HEK293 (cell line): ENCODE data around the gene LAMB1.

Experiments used
- CTCF ChIA-PET: fragments of 350-600 bp; formaldehyde crosslinking; extraction: SDS; loops from one replicate; lab custom pipeline; 2021; ENCODE audit warnings: antibody characterized with exemption; lab: Yijun Ruan, JAX
- POLR2A ChIA-PET: fragments of 300-600 bp; formaldehyde crosslinking; extraction: SDS; loops from one replicate; lab custom pipeline; 2020; ENCODE audit warnings: antibody characterized with exemption, inconsistent platforms; lab: Yijun Ruan, JAX
- H3K27ac ChIP-seq: fragments of 200-500 bp; sonication (Bioruptor generic); 2 replicates; pipeline ENCODE4 v1.5.1; 2014; ENCODE audit warnings: low read depth, low read length, control low read depth, inconsistent platforms; ENCODE audit errors: extremely low read depth
- H3K36me3 ChIP-seq, 2 experiments: fragments of 200-500 bp in 1 of 2; sonication (Bioruptor generic) in 1 of 2; 1 replicate in 1 of 2; 2 replicates in 1 of 2; pipeline ENCODE4 v1.5.1; 2014 to 2017; ENCODE audit warnings: inconsistent platforms in 2 of 2, low read length in 2 of 2; ENCODE audit not compliant: control insufficient read depth in 2 of 2, insufficient read depth in 1 of 2
- H3K4me1 ChIP-seq: fragments of 200-500 bp; sonication (Bioruptor generic); 2 replicates; pipeline ENCODE4 v1.5.1; 2014; ENCODE audit warnings: mild to moderate bottlenecking, low read length, inconsistent platforms; ENCODE audit not compliant: control insufficient read depth, insufficient read depth
- H3K4me3 ChIP-seq: 2 replicates; pipeline ENCODE4 v1.5.1; 2011; ENCODE audit warnings: low read depth, mild to moderate bottlenecking, control low read depth, low read length, moderate library complexity
- H3K9me3 ChIP-seq: fragments of 200-500 bp; sonication (Bioruptor generic); 2 replicates; pipeline ENCODE4 v1.5.1; 2014; ENCODE audit warnings: low read depth, low read length, inconsistent platforms; ENCODE audit not compliant: control insufficient read depth, insufficient read depth
- BCL11A ChIP-seq: fragments of 450-650 bp; formaldehyde crosslinking; IDR thresholded peaks from 2 replicates; pipeline ENCODE4 v1.5.1; 2016; ENCODE audit warnings: low read depth, missing biosample characterization, missing genetic modification characterization
- BCL11B ChIP-seq: fragments of 450-650 bp; formaldehyde crosslinking; IDR thresholded peaks from 2 replicates; pipeline ENCODE4 v1.5.1; 2016; ENCODE audit warnings: low read depth, missing biosample characterization, missing genetic modification characterization
- GFI1B ChIP-seq: fragments of 450-650 bp; formaldehyde crosslinking; IDR thresholded peaks from 2 replicates; pipeline ENCODE4 v1.5.1; 2016; ENCODE audit warnings: missing biosample characterization, missing genetic modification characterization
- ZFP3 ChIP-seq: fragments of 450-650 bp; formaldehyde crosslinking; IDR thresholded peaks from 2 replicates; pipeline ENCODE4 v1.5.1; 2016; ENCODE audit warnings: low read depth, missing biosample characterization, missing genetic modification characterization
- ZNF16 ChIP-seq: fragments of 450-650 bp; formaldehyde crosslinking; IDR thresholded peaks from 2 replicates; pipeline ENCODE4 v1.5.1; 2016; ENCODE audit warnings: low read depth, missing biosample characterization, missing genetic modification characterization
- ZNF2 ChIP-seq: fragments of 450-650 bp; formaldehyde crosslinking; IDR thresholded peaks from 2 replicates; pipeline ENCODE4 v1.5.1; 2016; ENCODE audit warnings: missing biosample characterization, missing genetic modification characterization
- ZNF341 ChIP-seq: fragments of 450-650 bp; formaldehyde crosslinking; IDR thresholded peaks from 2 replicates; pipeline ENCODE4; 2016; ENCODE audit warnings: low read depth, missing biosample characterization, missing genetic modification characterization
- ZNF350 ChIP-seq: fragments of 450-650 bp; formaldehyde crosslinking; IDR thresholded peaks from 2 replicates; pipeline ENCODE4 v1.5.0; 2017; ENCODE audit warnings: missing biosample characterization, mild to moderate bottlenecking, missing genetic modification characterization
- ZNF48 ChIP-seq: fragments of 450-650 bp; formaldehyde crosslinking; IDR thresholded peaks from 2 replicates; pipeline ENCODE4 v1.5.1; 2016; ENCODE audit warnings: missing biosample characterization, missing genetic modification characterization
- ZNF514 ChIP-seq: fragments of 450-650 bp; formaldehyde crosslinking; IDR thresholded peaks from 2 replicates; pipeline ENCODE4 v1.5.1; 2016; ENCODE audit warnings: missing biosample characterization, missing genetic modification characterization
- ZNF530 ChIP-seq: fragments of 450-650 bp; formaldehyde crosslinking; IDR thresholded peaks from 2 replicates; pipeline ENCODE4 v1.5.1; 2016; ENCODE audit warnings: low read depth, missing biosample characterization, missing genetic modification characterization
- ZNF561 ChIP-seq: fragments of 450-650 bp; IDR thresholded peaks from 2 replicates; pipeline ENCODE4 v1.5.1; 2018; ENCODE audit warnings: missing biosample characterization, missing genetic modification characterization, borderline replicate concordance
- ZNF600 ChIP-seq: fragments of 450-650 bp; formaldehyde crosslinking; IDR thresholded peaks from 2 replicates; pipeline ENCODE4 v1.5.1; 2016; ENCODE audit warnings: missing biosample characterization, missing genetic modification characterization
- ZNF623 ChIP-seq: fragments of 450-650 bp; formaldehyde crosslinking; IDR thresholded peaks from 2 replicates; pipeline ENCODE4 v1.5.1; 2016; ENCODE audit warnings: missing biosample characterization, missing genetic modification characterization
- ZNF626 ChIP-seq: fragments of 450-650 bp; sonication (Bioruptor Pico); formaldehyde crosslinking; IDR thresholded peaks from 2 replicates; pipeline ENCODE4 v1.5.1; 2018; ENCODE audit warnings: missing biosample characterization, missing genetic modification characterization, inconsistent platforms
- ZNF670 ChIP-seq: fragments of 450-650 bp; formaldehyde crosslinking; IDR thresholded peaks from 2 replicates; pipeline ENCODE4 v1.5.1; 2016; ENCODE audit warnings: missing biosample characterization, missing genetic modification characterization, low read depth
- ZNF776 ChIP-seq: fragments of 450-650 bp; formaldehyde crosslinking; IDR thresholded peaks from 2 replicates; pipeline ENCODE4 v1.5.0; 2017; ENCODE audit warnings: missing biosample characterization, missing genetic modification characterization, borderline replicate concordance
- ZNF837 ChIP-seq: fragments of 450-650 bp; formaldehyde crosslinking; IDR thresholded peaks from 2 replicates; pipeline ENCODE4 v1.5.1; 2016; ENCODE audit warnings: missing biosample characterization, missing genetic modification characterization
- ZNF843 ChIP-seq: fragments of 450-650 bp; formaldehyde crosslinking; IDR thresholded peaks from 2 replicates; pipeline ENCODE4 v1.5.1; 2016; ENCODE audit warnings: missing biosample characterization, missing genetic modification characterization
- ZSCAN23 ChIP-seq: fragments of 450-650 bp; formaldehyde crosslinking; IDR thresholded peaks from 2 replicates; pipeline ENCODE4 v1.5.1; 2016; ENCODE audit warnings: missing biosample characterization, missing genetic modification characterization
- TF ChIP-seq, protein P1 (sequence below): fragments of 450-650 bp; formaldehyde crosslinking; IDR thresholded peaks from 2 replicates; pipeline ENCODE4 v1.5.1; 2016; ENCODE audit warnings: missing biosample characterization, missing genetic modification characterization, borderline replicate concordance
- TF ChIP-seq, protein P2 (sequence below): fragments of 450-650 bp; formaldehyde crosslinking; IDR thresholded peaks from 2 replicates; pipeline ENCODE4 v1.5.1; 2016; ENCODE audit warnings: missing biosample characterization, missing genetic modification characterization
- TF ChIP-seq, protein P3 (sequence below): fragments of 450-650 bp; formaldehyde crosslinking; IDR thresholded peaks from 2 replicates; pipeline ENCODE4 v1.5.0; 2017; ENCODE audit warnings: missing biosample characterization, missing genetic modification characterization, borderline replicate concordance
- TF ChIP-seq, protein P4 (sequence below): fragments of 450-650 bp; formaldehyde crosslinking; IDR thresholded peaks from 2 replicates; pipeline ENCODE4 v1.5.1; 2016; ENCODE audit warnings: missing biosample characterization, missing genetic modification characterization
- TF ChIP-seq, protein P5 (sequence below): fragments of 450-650 bp; formaldehyde crosslinking; IDR thresholded peaks from 2 replicates; pipeline ENCODE4 v1.5.1; 2016; ENCODE audit warnings: missing biosample characterization, missing genetic modification characterization
- TF ChIP-seq, protein P6 (sequence below): fragments of 450-650 bp; formaldehyde crosslinking; IDR thresholded peaks from 2 replicates; pipeline ENCODE4 v1.5.1; 2017; ENCODE audit warnings: missing biosample characterization, missing genetic modification characterization
- TF ChIP-seq, protein P7 (sequence below): fragments of 450-650 bp; formaldehyde crosslinking; IDR thresholded peaks from 2 replicates; pipeline ENCODE4 v1.5.1; 2016; ENCODE audit warnings: missing biosample characterization, missing genetic modification characterization

LAMB1 gene

DNA sequence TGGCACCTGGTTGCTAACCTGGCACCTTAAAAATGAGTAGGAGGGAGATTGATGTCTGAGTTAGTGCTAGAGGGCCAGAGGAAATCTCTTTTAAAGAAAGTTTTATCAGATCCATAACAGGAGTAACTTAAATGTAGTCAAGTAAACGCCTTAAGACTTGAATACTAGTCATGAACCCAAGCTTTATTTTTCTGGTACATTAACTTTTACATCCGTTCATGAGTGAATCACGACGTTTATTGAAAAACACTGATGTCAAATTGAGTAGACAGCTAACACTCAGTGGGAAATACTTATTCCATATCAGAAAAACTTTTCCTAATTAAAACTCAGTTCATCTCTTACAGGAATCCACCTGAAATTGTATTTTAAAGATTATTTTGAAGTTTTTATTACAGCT lies 6.9 kb upstream of the LAMB1 start:
- Histone ChIP-seq H3K9me3 (no peaks in the 10 kb centered on the region), H3K4me1 (peaks cover 20% of the 10 kb centered on the region), H3K36me3 (no peaks in the 10 kb centered on the region), H3K4me3 (no peak overlapping the region), H3K27ac (no peak overlapping the region)
- POLR2A ChIA-PET, result no interaction called here
- CTCF ChIA-PET, result no interaction called here
- TF ChIP-seq ZNF341 (tag by site-specific recombination) (no peak), ZNF530 (tag by site-specific recombination) (no peak), ZNF600 (tag by site-specific recombination) (peak; percentile 69), ZNF670 (tag by site-specific recombination) (no peak), ZNF776 (tag by site-specific recombination) (no peak), BCL11A (no peak), BCL11B (tag by site-specific recombination) (no peak), GFI1B (tag by site-specific recombination) (peak; percentile 77), ZNF843 (peak; percentile 24; the same call in 1 of the 2 replicates), ZNF626 (tag by site-specific recombination) (no peak), ZNF16 (tag by site-specific recombination) (no peak), ZNF48 (tag by site-specific recombination) (no peak), ZNF623 (tag by site-specific recombination) (no peak), ZNF837 (no peak), ZNF350 (tag by site-specific recombination) (no peak), ZSCAN23 (tag by site-specific recombination) (no peak), ZNF2 (tag by site-specific recombination) (no peak), ZFP3 (tag by site-specific recombination) (no peak), ZNF514 (tag by site-specific recombination) (no peak), ZNF561 (tag by site-specific recombination) (no peak)
- TF ChIP-seq, protein P1, sequence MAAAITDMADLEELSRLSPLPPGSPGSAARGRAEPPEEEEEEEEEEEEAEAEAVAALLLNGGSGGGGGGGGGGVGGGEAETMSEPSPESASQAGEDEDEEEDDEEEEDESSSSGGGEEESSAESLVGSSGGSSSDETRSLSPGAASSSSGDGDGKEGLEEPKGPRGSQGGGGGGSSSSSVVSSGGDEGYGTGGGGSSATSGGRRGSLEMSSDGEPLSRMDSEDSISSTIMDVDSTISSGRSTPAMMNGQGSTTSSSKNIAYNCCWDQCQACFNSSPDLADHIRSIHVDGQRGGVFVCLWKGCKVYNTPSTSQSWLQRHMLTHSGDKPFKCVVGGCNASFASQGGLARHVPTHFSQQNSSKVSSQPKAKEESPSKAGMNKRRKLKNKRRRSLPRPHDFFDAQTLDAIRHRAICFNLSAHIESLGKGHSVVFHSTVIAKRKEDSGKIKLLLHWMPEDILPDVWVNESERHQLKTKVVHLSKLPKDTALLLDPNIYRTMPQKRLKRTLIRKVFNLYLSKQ (tag by site-specific recombination), result no peak
- TF ChIP-seq, protein P2, sequence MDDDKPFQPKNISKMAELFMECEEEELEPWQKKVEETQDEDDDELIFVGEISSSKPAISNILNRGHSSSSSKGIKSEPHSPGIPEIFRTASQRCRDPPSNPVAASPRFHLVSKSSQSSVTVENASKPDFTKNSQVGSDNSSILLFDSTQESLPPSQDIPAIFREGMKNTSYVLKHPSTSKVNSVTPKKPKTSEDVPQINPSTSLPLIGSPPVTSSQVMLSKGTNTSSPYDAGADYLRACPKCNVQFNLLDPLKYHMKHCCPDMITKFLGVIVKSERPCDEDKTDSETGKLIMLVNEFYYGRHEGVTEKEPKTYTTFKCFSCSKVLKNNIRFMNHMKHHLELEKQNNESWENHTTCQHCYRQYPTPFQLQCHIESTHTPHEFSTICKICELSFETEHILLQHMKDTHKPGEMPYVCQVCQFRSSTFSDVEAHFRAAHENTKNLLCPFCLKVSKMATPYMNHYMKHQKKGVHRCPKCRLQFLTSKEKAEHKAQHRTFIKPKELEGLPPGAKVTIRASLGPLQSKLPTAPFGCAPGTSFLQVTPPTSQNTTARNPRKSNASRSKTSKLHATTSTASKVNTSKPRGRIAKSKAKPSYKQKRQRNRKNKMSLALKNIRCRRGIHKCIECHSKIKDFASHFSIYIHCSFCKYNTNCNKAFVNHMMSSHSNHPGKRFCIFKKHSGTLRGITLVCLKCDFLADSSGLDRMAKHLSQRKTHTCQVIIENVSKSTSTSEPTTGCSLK (tag by site-specific recombination), result no peak
- TF ChIP-seq, protein P3, sequence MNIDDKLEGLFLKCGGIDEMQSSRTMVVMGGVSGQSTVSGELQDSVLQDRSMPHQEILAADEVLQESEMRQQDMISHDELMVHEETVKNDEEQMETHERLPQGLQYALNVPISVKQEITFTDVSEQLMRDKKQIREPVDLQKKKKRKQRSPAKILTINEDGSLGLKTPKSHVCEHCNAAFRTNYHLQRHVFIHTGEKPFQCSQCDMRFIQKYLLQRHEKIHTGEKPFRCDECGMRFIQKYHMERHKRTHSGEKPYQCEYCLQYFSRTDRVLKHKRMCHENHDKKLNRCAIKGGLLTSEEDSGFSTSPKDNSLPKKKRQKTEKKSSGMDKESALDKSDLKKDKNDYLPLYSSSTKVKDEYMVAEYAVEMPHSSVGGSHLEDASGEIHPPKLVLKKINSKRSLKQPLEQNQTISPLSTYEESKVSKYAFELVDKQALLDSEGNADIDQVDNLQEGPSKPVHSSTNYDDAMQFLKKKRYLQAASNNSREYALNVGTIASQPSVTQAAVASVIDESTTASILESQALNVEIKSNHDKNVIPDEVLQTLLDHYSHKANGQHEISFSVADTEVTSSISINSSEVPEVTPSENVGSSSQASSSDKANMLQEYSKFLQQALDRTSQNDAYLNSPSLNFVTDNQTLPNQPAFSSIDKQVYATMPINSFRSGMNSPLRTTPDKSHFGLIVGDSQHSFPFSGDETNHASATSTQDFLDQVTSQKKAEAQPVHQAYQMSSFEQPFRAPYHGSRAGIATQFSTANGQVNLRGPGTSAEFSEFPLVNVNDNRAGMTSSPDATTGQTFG (tag by site-specific recombination), result no peak
- TF ChIP-seq, protein P4, sequence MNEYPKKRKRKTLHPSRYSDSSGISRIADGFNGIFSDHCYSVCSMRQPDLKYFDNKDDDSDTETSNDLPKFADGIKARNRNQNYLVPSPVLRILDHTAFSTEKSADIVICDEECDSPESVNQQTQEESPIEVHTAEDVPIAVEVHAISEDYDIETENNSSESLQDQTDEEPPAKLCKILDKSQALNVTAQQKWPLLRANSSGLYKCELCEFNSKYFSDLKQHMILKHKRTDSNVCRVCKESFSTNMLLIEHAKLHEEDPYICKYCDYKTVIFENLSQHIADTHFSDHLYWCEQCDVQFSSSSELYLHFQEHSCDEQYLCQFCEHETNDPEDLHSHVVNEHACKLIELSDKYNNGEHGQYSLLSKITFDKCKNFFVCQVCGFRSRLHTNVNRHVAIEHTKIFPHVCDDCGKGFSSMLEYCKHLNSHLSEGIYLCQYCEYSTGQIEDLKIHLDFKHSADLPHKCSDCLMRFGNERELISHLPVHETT (tag by site-specific recombination), result no peak
- TF ChIP-seq, protein P5, sequence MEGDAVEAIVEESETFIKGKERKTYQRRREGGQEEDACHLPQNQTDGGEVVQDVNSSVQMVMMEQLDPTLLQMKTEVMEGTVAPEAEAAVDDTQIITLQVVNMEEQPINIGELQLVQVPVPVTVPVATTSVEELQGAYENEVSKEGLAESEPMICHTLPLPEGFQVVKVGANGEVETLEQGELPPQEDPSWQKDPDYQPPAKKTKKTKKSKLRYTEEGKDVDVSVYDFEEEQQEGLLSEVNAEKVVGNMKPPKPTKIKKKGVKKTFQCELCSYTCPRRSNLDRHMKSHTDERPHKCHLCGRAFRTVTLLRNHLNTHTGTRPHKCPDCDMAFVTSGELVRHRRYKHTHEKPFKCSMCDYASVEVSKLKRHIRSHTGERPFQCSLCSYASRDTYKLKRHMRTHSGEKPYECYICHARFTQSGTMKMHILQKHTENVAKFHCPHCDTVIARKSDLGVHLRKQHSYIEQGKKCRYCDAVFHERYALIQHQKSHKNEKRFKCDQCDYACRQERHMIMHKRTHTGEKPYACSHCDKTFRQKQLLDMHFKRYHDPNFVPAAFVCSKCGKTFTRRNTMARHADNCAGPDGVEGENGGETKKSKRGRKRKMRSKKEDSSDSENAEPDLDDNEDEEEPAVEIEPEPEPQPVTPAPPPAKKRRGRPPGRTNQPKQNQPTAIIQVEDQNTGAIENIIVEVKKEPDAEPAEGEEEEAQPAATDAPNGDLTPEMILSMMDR (tag by site-specific recombination), result no peak
- TF ChIP-seq, protein P6, sequence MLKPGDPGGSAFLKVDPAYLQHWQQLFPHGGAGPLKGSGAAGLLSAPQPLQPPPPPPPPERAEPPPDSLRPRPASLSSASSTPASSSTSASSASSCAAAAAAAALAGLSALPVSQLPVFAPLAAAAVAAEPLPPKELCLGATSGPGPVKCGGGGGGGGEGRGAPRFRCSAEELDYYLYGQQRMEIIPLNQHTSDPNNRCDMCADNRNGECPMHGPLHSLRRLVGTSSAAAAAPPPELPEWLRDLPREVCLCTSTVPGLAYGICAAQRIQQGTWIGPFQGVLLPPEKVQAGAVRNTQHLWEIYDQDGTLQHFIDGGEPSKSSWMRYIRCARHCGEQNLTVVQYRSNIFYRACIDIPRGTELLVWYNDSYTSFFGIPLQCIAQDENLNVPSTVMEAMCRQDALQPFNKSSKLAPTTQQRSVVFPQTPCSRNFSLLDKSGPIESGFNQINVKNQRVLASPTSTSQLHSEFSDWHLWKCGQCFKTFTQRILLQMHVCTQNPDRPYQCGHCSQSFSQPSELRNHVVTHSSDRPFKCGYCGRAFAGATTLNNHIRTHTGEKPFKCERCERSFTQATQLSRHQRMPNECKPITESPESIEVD (tag by site-specific recombination), result peak; percentile 94
- TF ChIP-seq, protein P7, sequence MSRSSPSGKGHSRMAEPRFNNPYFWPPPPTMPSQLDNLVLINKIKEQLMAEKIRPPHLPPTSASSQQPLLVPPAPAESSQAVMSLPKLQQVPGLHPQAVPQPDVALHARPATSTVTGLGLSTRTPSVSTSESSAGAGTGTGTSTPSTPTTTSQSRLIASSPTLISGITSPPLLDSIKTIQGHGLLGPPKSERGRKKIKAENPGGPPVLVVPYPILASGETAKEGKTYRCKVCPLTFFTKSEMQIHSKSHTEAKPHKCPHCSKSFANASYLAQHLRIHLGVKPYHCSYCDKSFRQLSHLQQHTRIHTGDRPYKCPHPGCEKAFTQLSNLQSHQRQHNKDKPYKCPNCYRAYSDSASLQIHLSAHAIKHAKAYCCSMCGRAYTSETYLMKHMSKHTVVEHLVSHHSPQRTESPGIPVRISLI (tag by site-specific recombination), result no peak
